RPMI7951 (cell line): ENCODE data around the gene RNF220. TPM values are rescaled to one million over a fixed set of nuclear protein-coding genes. Genes with fewer than 3 reads are reported as not detected.

Experiments used
- DNase-seq: peaks from one replicate; pipeline ENCODE4 v3.0.0-alpha.2; 2012; ENCODE audit warnings: low read depth
- total RNA-seq: library from RNA; depleted of rRNA; stranded (reverse); fragments of >200 nt; shearing (Covaris generic); gene quantifications from 2 replicates; pipeline ENCODE4 v1.2.3, GENCODE V29; 2014

RNF220 gene
- total RNA-seq, 1 experiment from 2014 or later, result 43.1 TPM

- no peak for DNase-seq
Measured at GRCh38 chr1:44635439-44635838, 230.4 kb downstream of the RNF220 start.

GRCh38 chr1:44636083-44636687 is 231.1 kb downstream of the RNF220 start:
- DNase-seq, result no peak

DNA sequence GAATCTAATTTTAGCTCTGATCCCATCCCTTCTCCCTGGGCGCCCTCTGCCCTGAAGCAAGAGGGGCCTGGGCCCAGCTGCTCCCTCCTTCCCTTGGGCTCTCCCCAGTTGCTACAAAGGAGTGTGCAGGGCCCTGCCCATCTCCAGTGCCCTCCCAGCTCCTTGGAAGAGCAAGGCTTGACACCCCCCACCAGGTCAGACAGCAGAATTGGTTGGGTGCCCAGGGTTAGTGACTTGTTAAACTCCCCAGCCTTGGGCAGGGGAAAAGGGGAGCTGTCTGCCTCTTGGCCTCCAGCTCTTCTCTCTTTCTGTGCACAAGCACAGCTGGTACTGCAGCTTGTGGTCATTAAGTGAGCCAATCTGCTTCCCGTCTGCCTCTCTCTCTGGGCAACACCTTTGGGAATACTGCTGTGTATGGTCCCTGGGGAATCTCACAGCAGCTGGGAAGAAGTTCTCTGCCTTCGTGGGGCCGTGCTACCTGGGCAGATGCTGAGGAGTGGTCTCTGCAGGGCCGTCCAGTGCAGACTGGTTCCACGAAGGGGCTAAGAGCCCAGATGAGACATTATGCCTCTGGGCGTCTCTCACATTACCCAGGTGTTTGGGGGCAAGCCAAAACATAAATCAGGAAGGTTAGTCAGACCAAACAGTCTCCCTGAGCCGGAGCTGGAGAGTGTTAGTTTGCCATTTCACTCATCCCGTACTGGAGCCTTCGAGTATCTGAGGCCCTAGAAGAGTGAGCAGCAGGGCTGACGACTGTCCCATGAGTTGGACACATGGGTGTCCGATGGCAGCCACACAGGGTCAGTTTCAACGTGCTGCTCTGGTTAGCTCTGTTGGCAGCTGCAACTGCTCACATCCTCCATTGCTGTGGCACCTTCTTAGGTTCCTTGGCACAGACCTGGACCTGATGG is 231.9 kb downstream of the RNF220 start:
- DNase-seq, result peak; percentile 35

DNA sequence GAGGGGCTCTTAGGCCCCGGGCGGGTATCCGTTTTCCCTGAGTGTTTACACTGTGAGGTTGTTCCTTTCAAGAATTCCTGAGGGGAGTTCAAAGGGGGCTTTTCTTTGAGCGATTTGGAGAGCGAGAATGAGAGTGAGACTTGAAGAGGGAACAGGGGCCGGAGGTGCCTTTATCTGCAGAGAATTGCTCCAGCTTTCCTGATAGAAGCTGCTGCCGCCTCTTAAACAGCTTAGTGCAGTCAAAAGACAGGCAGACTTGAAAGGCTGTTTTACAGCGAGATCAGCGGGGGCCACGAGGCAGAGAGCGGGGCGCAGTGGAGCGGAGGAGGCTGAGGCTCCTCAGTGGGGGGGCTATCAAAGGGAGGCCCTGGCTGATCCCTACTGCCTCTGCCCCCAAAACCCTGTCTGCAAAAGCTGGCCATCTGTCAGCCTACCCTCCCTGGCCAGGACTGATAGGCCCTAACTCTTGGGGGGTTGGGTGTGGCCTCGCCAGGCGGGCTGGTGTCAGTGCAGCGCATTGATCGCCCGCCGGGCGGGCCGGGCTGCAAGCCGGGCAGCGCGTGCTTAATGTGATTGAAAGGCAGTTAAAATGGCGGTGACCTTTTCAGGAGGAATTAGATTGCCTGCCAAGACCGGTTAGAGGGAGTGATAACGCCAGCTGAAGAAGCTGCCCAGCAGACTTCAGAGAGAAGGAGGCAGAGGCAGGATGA is 232.8 kb downstream of the RNF220 start:
- no peak for DNase-seq

GRCh38 chr1:44640200-44640853 is 235.3 kb downstream of the RNF220 start:
- no peak for DNase-seq

- DNase-seq, result no peak
Measured at GRCh38 chr1:44641126-44642102, 236.4 kb downstream of the RNF220 start.

- no peak for DNase-seq
Measured at GRCh38 chr1:44642255-44642654, 237.2 kb downstream of the RNF220 start.

GRCh38 chr1:44642925-44643324 is 237.9 kb downstream of the RNF220 start:
- no peak for DNase-seq

DNA sequence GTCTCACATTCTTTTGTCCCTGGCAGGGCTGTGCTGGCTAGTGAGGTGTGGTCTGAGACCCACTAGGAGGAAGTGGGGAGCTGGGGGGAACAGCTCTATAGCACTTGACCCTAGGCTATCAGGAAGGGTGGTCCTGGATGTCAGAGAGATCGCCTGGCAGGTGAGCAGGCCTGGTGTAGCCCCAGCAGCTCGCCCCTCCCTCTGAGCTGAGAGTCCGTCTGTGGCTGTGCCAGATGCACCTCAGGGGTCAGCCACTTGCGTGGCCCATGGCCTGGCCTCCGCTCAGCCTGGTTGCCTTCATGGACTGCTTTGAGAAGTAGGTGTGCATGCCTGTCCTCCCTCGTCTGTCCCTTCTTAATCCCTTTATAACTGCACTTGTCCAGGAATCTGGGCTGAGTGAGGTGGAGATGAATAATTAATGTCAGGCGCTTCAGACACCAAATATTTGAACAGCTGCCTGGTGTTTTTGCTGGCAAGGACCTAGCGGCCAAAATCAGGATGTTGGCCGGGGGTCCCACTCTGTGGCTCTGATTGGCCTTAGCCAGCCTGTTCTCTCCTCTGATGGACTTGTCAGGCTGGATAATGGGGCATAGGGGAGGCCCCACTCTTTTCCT is 238.8 kb downstream of the RNF220 start:
- no peak for DNase-seq

DNA sequence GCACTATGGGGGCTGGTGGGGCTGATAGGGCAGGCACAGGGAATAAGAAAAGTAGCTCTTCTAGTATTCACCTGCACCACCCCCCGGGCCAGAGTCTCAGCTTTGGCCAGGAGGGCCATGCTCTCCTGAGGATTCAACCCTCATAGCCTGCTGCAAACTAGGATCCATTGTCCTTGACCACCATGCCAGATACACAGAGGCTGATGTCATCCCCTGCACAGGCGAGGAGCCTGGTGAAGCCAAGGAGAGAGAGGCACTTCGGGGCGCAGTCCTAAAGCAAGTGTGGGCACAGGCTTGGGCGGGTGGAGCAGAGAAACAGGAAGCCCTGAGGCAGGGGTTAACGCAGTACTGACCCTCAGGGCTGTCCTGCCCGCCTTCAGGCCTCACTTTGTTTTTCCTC is 239.8 kb downstream of the RNF220 start:
- DNase-seq, result no peak

DNA sequence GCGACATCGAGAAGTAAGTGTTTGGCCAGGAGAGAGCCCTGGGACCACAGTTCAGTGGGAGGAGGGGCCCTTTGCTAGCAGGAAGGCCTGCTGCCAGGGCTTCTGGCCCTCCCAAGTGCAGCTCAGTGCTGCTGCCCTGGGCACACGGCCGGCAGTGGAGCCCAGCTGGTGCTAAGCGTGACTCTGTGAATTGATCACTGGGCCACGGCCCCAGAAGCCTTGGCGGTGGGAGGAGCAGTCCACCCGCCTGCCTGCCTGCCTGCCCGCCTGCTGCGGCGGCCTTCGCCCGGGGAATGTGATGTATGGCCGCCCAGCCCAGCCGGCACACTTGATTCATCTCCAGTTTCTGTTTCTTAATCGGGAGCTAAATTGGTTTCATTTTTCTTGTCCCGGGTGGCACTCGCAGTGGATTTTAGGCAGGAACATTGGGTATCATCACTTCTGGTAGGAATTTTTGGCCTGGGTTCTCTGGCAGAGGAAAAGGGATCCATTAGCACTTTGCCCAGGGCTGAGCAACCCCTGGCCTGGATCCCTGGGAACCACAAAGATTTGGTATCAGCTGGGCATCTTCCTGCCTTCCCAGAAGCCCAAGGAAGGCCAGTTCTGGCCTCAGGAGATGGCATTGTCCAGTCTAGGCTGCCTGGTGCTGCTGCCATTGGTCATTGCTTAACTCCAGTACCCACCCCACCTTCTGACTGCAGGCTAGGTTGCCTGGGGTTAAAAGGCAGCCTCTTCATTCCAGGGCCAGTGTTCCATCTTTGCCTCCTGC is 240.6 kb downstream of the RNF220 start:
- DNase-seq, result no peak

GRCh38 chr1:44646261-44647110 is 241.4 kb downstream of the RNF220 start:
- no peak for DNase-seq

DNA sequence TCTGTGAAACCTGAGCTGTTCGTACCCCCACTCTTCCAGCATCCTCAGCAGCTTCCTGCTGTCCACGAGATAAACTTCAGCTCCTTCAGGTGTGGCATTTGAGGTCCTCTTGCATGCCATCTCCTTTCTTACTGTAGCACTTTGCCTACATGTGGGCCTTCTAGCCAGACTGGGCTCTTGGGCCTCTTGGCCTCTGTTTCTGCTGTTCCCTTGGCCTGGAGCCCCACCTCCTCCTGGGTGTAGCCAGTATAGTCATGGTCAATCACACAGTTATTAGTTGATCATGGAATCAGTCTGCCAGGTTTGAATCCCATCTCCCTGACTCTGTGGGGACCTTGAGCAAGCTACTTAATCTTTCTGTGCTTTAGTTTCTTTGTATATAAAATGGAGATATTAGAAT is 242.8 kb downstream of the RNF220 start:
- DNase-seq, result no peak

DNA sequence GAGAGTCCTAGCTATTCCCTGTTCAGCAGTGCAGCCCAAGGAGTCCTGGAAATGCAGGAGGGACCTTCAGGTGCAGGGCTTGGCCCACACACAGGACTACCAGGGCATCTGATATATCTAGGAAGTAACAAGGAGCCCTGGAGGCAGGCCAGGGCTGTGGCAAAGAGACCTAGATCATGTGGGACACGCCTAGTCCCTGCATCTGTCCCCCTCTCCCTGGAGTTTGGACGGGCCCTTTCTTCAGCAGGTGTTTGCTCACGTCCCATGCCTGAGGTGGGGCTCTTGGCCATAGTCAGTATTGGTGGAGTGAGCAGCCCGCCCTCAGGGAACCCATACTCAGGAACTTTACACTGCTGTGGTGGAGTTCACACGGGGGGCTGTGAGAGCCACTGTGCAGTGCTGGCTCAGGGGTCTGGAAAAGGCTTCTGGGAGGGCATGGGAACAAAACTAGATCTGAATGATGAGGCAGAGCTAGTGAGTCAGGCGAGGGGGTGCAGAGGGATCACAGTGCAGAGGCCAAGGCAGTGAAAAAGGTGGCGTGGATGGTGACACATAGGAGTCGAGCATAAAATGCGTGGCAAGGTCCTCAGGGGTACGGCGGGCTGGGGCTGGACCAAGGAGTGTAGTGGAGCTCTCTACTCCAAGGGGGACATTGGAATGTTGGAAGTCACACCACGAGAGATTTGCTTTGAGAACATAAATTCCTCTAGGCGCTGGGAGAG is 243.6 kb downstream of the RNF220 start:
- no peak for DNase-seq

GRCh38 chr1:44649788-44650158 is 244.7 kb downstream of the RNF220 start:
- DNase-seq, result no peak

DNA sequence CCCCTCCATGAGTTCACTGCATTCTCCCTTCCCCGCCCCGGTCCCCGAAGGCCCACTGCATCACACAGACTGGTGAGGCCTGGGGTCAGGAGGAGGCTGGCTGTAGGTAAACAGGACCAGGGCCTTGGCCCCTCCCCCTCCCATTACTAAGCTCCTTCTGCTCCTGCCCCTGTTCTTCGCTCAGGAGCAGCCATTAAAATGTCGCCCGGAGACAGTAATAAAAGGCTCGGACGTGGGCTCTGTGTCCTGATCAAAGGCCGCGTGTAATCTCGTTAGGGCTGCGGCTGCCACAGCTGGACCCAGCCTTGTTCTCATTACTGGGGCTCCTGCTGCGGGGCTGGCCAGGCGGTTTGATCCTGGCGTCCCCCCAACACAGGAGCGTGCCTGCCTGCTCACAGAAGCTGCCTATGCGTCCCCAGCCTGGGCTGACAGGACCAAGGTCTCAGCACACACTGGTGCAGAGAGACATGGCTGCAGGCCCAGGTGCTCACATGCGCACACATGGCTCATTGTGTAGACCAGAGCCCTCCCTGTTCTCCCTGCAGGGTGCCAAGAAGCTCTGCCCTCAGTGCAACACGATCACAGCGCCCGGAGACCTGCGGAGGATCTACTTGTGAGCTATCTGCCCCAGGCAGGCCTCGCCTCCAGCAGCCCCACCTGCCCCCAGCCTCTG is 245.2 kb downstream of the RNF220 start:
- no peak for DNase-seq

DNA sequence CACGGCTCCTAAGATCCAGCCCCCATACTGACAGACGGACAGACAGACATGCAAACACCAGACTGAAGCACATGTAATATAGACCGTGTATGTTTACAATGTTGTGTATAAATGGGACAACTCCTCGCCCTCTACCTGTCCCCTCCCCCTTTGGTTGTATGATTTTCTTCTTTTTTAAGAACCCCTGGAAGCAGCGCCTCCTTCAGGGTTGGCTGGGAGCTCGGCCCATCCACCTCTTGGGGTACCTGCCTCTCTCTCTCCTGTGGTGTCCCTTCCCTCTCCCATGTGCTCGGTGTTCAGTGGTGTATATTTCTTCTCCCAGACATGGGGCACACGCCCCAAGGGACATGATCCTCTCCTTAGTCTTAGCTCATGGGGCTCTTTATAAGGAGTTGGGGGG is 246.0 kb downstream of the RNF220 start:
- DNase-seq, result no peak
